GM18861 (cell line): Measurements from ENCODE around the gene DNAJB4.
A peak's percentile ranks its signal among the peaks of the same experiment; 100 is the strongest.
"Not testable (repeated sequence)": the region's sequence is repeated elsewhere in the genome, so short reads cannot be mapped to it uniquely, and the experiment has no call there.

Experiments
- ATAC-seq: cut with Tn5 transposase; IDR thresholded peaks from one replicate; pipeline ENCODE4 v1.9.1; 2021; ENCODE audit not compliant: unreplicated experiment

The DNAJB4 gene

DNA sequence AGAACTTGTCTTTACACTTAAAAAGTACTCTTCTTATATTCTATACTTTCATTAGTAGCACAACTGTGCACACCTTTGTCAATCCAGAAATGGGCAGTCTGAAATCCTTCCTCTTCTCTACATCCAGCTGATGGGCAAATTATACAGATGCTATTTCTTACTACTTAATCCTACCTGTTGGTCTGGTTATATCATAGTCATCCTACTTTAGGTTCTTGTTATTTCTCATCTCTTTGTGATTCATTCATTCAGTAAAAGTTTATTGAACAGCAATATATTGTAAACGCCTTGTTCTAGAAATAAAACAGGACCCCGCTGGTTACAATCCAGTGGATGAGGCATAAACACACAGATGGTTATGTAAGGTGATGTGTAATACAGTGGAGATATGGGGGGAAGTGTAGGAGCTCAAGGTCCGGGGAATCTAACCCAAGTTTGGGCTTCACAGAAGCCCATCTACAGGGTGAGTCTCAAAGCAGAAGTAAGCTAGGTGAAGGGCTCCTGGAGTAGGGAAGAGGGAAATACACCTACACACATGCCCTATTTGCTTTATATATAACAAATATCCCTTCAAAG is 14.0 kb upstream of the DNAJB4 start:
- ATAC-seq = no peak

DNA sequence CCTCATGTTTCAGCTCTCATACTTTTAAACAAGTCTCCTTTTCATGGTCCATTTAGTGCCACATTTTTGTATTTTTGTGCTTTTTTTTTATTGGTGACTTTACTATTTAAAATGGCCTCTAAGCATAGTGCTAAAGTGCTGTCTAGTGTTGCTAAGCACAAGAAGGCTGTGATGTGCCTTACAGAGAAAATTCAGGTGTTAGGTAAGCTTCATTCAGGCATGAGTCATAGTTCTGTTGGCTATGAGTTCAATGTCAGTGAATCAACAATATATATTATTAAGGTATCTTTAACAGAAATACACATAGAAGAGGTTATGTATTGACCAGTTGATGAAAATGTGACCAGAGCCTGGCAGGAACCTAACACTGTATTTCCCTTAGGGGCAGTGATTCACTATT is 13.1 kb upstream of the DNAJB4 start:
- ATAC-seq = no peak

DNA sequence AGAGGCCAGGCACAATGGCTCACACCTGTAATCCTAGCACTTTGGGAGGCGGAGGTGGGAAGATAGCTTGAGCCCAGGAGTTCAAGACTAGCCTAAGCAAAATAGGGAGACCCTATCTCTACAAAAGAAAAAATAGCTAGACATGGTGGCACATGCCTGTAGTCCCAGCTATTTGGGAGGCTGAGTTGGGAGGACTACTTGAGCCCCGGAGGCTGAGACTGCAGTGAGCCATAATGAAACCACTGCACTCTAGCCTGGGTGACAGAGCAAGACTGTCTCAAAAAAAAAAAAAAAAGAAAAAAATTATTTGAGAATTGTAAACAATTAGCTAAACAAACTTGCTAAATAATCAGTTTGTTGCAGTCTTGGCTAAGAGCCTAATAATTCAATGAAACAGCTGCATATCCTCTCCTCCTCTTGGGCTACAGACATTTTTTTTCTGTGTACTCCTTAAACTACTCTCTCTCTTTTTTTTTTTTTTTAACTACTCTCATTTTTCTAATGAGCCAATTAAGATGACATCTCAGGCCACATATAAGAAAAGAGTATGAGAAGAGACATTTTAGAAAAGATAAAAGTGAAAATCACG is 10.5 kb upstream of the DNAJB4 start:
- ATAC-seq = no peak

DNA sequence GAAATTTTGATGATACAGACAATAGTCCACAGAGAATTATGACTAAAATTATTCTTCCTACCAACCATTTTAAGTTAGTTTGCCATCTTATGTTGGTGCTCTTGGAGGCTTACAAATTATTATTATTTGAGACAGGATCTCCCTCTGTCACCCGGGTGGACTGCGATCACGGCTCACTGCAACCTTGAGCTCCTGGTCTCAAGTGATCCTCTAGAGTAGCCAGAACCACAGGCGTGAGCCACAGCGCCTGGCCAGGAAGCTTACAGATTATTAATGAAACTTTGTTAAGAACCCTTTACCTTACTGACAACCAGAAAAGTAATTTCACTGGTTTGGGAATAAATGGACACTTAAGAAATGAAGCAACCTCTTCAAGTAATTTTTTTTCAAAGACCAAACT is 8.0 kb upstream of the DNAJB4 start:
- no peak for ATAC-seq

DNA sequence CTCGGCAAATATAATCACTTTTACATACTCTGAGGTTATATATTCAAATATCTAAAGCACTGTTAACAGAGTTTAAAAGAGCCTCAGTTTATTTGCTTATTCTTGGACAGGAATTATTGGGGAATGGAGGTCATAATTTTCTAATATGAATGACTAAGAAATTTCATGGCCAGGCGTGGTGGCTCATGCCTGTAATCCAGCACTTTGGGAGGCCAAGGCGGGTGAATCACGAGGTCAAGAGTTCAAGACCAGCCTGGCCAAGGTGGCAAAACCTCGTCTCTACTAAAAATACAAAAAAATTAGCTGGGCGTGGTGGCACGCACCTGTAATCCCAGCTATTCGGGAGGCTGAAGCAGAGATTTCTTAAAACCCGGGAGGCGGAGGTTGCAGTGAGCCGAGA is 4.2 kb upstream of the DNAJB4 start:
- not testable (repeated sequence) for ATAC-seq

DNA sequence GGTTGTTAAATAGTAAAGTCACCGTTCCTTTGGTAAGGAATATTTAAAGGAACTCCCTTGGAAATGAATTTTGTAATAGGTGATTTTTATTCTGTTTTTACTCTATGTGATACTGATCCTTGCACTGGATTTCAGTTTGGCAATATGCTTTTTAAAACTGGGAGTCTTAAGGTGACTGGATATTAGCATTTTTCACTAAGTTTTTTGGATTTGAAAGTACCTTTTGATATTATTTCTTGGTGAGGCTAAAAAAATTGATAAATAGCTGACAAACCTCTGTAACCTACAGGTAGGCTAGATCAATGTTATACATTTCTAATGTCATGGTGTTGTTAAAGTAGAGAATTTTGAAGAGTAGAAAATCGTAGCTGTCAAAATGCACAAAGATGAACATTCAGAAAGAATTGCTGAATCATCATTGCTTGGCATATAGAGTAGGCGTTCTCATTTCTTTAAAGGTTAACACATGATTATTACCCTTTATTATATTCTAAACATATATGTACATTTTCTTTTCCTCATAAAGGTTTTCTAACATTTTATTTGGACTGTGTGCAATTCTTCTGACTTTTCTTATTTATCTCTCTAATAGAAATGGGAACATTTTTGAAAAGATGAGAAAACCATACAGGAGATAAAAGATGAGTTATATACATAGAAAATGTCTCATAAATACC is 1.5 kb upstream of the DNAJB4 start:
- ATAC-seq = no peak

DNA sequence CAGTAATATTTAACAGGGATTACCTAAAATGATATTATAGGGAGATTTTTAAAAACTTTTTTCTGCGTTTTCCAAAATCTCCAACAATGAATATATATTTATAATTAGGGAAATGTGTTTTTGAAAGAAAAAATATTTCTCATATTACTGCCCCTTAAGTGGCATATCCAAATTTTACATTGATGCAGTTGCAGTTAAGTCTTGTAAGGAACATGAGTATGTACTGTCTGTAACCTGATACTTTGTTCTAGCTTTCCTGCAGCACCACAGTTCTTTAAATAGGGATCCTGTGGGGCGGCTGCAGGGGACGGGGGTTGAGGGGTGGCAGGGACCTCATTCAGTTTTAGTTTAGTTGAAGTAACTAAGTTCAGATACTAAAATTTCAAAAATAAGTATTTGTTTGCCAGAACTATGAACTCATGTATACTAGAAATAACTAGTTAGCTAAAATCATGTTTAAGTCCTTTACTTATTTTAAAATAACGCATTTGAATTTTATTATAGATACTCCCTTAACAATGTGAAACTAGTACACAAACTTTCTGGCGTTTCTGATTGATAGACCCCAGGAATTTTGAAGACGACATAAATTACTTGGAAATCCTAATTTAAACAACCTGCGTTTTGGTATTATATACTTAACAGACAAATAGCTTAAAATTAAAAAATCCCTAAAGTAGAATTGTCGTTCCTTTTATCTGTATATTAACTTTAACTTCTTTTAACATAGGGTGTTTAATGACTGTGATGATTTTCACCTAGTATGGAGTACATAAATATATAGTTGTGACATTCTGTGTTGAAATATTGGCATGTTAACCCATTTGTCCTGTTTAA is 639 bp upstream of the DNAJB4 start:
- ATAC-seq = peak; percentile 32

DNA sequence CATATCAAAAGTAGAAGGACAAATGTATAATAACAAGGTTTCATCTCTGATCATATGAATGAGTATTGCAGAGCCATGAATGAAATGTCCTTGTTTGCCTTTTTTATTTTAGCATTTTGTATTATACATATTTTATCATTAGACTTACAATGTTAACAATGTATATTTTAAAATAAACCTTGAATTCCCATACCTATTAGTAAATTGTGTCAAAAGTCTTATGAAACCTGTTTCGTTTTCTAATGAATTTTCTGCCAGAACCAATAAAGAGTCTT is 646 bp downstream of the DNAJB4 start:
- ATAC-seq = no peak

DNA sequence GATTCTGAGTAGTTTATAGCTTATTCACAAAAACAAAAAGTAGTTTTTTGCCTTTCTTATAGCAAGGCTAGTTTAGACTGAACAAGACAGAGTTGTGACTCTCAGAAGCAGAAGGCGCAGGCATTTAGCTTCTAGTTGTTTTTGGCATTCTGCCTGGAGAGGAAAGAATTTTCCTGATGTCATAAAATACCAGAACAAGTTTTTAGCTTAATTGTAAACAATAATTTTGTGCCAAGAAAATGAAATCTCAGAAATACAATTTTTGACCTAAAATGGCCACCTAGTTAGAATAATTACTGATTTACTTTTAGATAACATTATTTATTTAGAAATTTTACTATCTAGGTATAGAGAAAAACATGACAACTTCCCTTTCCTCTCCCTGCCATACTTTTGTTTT is 1.0 kb downstream of the DNAJB4 start:
- no peak for ATAC-seq

DNA sequence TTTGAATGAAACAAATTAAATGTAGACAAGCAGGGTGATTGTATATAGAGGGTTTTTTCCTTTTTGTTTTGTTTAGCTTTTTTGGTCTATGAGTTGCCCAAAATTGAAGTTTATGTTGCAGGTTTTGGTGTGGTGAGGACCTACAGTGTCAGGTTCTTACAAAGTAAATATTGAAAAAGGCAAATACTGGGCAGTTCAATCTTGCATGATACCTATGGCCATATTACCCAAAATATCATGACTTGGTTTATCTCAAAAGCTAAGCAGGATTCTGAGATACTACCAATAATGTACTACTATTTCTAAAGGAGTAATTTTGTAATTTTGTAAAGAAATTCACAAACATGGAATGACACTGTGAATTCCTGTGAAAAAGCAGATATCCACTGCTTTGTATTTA is 1.8 kb downstream of the DNAJB4 start:
- ATAC-seq = no peak

DNA sequence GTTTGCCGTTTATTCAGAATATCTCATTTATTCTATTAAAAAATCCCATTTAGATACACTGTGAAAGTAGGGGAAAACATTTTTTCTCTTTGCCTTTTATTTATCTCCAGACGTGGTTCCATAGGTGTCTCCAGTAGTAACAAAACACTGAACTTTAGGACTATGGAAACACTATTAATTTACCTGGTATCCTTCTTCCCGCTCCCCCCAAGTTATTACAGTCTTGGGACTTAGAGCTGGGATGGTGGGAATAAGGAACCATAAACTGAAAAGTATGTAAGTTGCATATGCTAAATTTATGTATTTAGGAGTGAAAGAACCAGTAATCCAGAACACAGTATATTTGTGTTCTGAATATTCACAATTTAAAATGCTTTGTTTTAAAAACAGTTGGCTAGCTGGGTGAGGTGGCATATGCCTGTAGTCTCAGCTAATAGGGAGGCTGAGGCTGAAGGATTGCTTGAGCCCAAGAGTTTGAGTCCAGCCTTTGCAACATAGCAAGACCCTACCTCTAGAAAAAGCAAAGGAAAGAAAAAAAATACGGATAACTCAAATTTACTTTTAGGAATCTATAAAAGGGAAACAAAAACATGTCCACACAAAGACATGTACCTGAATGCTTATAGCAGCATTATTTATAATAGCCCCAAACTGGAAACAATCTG is 3.1 kb downstream of the DNAJB4 start:
- ATAC-seq = no peak

DNA sequence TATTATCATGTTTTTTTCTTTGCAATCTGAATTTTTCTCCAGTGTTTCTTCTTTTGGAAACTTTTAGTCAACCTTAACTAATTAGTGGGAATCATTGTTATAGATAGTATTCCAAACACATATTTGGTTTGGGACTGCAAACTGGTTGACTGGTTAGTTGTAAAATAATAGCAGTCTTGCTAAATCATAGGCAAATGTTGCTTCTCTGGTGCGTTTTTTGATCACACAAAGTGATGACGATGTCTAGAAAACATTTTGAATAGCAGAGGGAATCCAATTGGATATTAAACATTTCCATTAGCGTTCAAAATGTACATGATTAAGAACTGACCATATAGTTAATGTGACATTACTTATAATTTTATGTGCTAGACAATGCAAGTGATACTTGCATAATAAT is 4.5 kb downstream of the DNAJB4 start:
- ATAC-seq = no peak

DNA sequence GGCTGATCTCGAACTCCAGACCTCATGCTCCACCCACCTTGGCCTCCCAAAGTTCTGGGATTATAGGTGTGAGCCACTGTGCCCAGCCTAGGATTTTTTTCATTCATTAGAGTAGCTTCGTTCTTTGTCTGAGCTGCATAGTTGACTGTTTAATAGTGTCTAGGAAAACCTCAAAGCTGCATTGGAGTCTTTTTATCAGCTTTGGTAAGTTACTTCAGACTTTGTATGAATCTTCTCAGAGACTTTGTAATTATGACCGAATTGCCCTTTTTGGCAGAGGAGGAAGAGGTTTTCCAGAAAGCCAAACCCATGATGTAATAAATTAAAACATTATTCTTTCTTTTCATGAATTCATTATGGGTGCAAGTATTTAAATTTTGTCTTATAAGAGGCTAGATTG is 5.1 kb downstream of the DNAJB4 start:
- no peak for ATAC-seq

DNA sequence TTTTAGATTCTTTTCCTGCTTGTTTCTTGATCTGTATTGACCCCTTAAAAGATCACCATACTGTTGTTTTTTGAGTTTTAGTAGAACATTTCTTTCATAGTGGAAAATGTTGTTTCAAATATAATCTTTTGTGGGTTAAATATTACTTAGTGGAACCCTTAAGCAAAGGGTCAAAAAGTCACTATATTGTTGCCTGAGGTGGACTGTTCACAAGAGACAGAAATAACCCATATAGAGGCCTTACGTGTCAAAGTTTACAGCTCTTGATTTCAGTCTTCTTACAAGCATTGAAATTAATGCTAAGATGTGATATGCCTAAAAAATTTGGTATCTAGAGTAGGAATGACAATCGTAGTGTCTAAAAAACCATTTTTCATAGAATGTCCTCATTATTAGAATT is 6.3 kb downstream of the DNAJB4 start:
- peak; percentile 52 for ATAC-seq

DNA sequence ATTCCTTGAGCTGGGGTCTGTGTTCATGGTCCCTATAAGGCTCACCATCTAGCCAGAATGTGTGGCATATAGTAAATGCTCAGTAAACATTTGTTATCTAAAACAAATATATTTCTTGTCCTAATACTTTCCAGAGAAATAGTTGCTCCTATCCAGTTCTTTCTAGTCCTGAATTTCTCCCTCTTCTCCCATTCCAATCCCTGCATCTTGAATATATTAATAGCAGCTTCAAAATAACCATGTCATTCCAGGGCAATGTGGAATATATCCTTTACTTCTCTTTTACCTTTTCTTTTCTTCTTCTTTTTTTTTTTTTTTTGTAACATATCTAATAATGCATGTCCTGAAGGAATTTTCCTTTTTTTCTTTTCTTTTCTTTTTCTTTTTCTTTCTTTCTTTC is 10.4 kb downstream of the DNAJB4 start:
- ATAC-seq = no peak

DNA sequence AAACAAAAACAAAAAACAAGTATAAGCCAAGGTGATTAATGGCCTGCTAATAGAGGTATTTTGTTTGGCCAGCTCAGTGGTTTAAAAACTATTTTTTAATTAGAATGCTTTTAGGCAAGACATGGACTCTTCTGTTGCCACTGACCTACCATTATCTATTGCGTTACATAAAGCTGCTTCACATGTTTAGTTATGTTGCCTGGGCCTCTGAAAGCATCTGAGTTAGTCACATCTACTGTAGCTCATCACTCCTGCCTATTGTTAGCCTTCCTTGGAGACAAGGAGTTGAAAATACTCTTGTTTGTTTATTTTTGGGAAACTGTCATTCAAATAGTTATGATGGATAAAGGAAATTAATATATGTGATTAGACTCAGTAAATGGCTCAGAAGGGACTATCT is 14.3 kb downstream of the DNAJB4 start:
- no peak for ATAC-seq

DNA sequence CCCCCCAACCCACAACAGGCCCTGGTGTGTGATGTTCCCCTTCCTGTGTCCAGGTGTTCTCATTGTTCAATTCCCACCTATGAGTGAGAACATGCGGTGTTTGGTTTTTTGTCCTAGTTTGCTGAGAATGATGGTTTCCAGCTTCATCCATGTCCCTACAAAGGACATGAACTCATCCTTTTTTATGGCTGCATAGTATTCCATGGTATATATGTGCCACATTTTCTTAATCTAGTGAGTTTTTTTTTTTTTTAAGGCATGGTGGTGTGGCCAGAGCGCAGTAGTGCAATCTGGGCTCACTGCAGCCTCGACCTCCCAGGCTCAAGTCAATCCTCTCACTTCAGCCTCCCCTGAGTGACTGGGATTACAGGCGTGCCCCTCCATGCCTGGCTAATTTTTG is 16.4 kb downstream of the DNAJB4 start:
- not testable (repeated sequence) for ATAC-seq

DNA sequence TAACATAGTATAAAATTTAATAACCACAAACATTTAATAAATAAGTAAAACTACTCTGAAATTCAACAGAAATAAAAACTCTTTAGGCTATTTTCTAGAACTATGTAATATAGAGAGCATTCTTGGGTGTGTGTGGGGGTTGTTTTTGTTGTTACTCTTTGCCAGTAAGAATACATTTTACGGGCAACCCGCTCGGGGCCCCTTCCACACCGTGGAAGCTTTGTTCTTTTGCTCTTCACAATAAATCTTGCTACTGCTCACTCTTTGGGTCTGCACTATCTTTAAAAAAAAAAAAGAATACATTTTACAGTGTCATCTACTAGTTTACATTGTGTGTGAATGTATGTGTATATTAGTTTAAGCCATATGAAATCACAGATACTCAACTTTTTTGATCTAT is 25.1 kb downstream of the DNAJB4 start:
- ATAC-seq = no peak

DNA sequence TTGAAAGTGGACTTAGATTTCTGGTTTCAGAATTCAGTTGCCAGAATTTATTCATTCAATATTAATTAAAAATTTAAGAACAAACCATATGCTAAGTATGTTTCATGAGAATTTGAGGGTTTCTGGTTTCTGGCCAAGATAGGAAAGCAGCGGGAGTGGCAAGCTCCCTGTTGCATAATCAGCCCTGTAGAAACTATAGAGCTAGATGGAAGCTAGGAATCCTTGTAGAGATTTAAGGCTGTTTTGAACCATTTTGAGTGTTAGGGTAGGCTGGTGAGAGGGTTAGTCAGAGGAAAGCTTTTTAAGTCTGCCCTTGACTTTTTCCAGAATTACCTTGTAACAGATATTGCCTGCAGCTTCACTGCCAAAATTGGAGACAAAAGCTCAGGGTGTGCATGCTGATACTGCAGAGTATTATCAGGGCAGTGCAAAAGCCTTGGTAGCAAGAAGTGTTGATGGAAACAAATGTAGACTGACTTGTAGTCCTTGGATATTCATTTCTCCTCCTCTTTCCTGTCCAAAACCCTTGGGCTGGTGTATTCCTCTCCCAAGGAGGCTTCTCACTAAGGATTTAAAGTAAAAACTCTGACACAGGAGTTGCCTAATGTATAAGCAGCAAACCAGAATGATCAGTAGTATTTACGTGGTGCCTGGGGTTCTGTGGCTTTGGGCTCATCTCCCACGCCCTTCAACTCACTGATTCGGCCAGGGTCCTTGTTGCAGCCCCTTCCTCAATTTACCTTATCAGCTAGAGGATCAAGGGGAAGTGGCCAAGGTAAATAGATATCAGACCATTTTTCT is 28.5 kb downstream of the DNAJB4 start:
- ATAC-seq = no peak

DNA sequence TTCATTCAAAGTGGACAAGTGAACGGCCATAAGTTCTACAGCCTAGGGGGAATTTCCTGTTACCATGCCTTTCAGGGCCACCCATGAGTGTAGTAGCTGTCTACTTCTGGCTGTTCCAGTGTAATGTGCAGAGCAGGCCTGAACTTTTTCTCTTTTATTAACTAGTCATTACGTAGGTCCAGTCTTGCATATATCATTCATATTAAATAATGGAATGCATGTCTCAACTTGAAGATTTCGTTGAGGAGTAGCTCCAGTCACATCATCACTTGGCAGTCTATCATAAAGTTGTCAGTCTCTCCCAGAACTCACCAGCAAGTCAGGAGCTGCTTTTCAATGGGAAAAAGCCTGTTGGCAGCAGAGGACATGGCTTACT is 29.0 kb downstream of the DNAJB4 start:
- ATAC-seq = no peak

DNA sequence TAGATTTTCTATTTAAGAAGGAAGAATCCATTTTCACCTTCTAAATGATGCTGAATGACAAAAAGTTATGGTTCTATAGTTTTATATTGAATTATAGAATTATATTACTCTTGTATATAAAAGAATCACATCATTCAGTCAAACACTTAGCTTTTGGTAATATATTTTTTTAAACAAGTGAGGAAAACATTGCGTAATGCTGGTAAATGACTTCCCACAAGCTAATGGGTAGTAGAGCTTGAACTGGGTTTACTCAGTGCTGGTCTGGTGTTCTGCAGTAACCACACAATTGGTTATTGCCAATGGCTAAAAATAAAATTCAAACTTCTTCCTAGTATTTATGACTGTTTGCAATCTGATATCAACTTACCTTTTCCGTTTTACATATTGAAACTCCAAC is 30.4 kb downstream of the DNAJB4 start:
- ATAC-seq = no peak
